Fibroblast of upper back skin (primary cell): ENCODE measurements around the gene MAPK11.
A peak's percentile ranks its signal among the peaks of the same experiment; 100 is the strongest.

Experiments
- DNase-seq: peaks from one replicate; pipeline ENCODE4 v3.0.0-alpha.2; 2013

Gene MAPK11

GRCh38 chr22:50269970-50270665, at the start of gene MAPK11:
Gene MAPK11 (minus strand): TSS chr22:50270380. CDS start chr22:50270292, 88 bp downstream.
- DNase-seq = peak; percentile 36

GRCh38 chr22:50319503-50319951, 49.3 kb upstream of the MAPK11 start:
- DNase-seq = no peak

GRCh38 chr22:50318698-50319411, 48.7 kb upstream of the MAPK11 start:
- no peak for DNase-seq

- no peak for DNase-seq
Observed at GRCh38 chr22:50318356-50318697, 48.1 kb upstream of the MAPK11 start.

- no peak for DNase-seq
Observed at GRCh38 chr22:50317674-50318073, 47.5 kb upstream of the MAPK11 start.

- no peak for DNase-seq
Observed at GRCh38 chr22:50317178-50317577, 47.0 kb upstream of the MAPK11 start.

- no peak for DNase-seq
Observed at GRCh38 chr22:50316114-50317065, 46.2 kb upstream of the MAPK11 start.

- no peak for DNase-seq
Observed at GRCh38 chr22:50315289-50316113, 45.3 kb upstream of the MAPK11 start.

- DNase-seq = no peak
Observed at GRCh38 chr22:50314455-50315288, 44.5 kb upstream of the MAPK11 start.

- no peak for DNase-seq
Observed at GRCh38 chr22:50314081-50314454, 43.9 kb upstream of the MAPK11 start.

- DNase-seq = no peak
Observed at GRCh38 chr22:50313600-50313999, 43.4 kb upstream of the MAPK11 start.

GRCh38 chr22:50313021-50313420, 42.8 kb upstream of the MAPK11 start:
- no peak for DNase-seq

GRCh38 chr22:50312371-50312770, 42.2 kb upstream of the MAPK11 start:
- DNase-seq = no peak

GRCh38 chr22:50311606-50312351, 41.6 kb upstream of the MAPK11 start:
- no peak for DNase-seq

GRCh38 chr22:50310949-50311444, 40.8 kb upstream of the MAPK11 start:
- DNase-seq = no peak

- DNase-seq = no peak
Observed at GRCh38 chr22:50310031-50310722, 40.0 kb upstream of the MAPK11 start.

GRCh38 chr22:50309601-50309991, 39.4 kb upstream of the MAPK11 start:
- no peak for DNase-seq

GRCh38 chr22:50308986-50309600, 38.9 kb upstream of the MAPK11 start:
- no peak for DNase-seq

- DNase-seq = peak; percentile 65
Observed at GRCh38 chr22:50308597-50308935, 38.4 kb upstream of the MAPK11 start.
